Astrocyte of the spinal cord (primary cell): ENCODE measurements around the gene CHIA.
"Not testable (repeated sequence)": the region's sequence is repeated elsewhere in the genome, so short reads cannot be mapped to it uniquely, and the experiment has no call there.

Experiments used
- DNase-seq: peaks from one replicate; pipeline ENCODE4 v3.0.0; 2011; ENCODE audit warnings: low read depth, low spot score
- H3K4me3 ChIP-seq: 2 replicates; pipeline ENCODE4 v1.5.1; 2011; ENCODE audit warnings: low read depth, mild to moderate bottlenecking, low read length, moderate library complexity
- CTCF ChIP-seq: IDR thresholded peaks from 2 replicates; pipeline ENCODE4 v1.5.1; 2012; ENCODE audit warnings: low read depth, mild to moderate bottlenecking, low read length, inconsistent platforms
- in situ Hi-C: cut with HindIII; loops from 2 replicates; pipeline ENCODE4 v1.10.0; 2017; ENCODE audit warnings: low sequenced_read_pairs

Gene CHIA

GRCh38 chr1:111332190-111332589, 41.5 kb downstream of the CHIA start:
- in situ Hi-C loops, result no loop called here
- no peak for TF ChIP-seq CTCF
- H3K4me3 ChIP-seq, result no peak overlapping the region
- no peak for DNase-seq

- DNase-seq, result peak; percentile 24
- peak; percentile 49 for TF ChIP-seq CTCF
- no peak overlapping the region for H3K4me3 ChIP-seq
- in situ Hi-C loops, result no loop called here
These were observed 43.5 kb downstream of the CHIA start for GRCh38 chr1:111334169-111334568.

- DNase-seq, in situ Hi-C loops, H3K4me3 ChIP-seq: not testable (repeated sequence)
These were observed 44.7 kb downstream of the CHIA start for GRCh38 chr1:111335214-111335877.

GRCh38 chr1:111338849-111339248, 48.2 kb downstream of the CHIA start:
- DNase-seq, H3K4me3 ChIP-seq, in situ Hi-C loops: not testable (repeated sequence)

- in situ Hi-C loops, result no loop called here
- H3K4me3 ChIP-seq, result peak overlapping the region; percentile 56
- no peak for TF ChIP-seq CTCF
These were observed 55.6 kb downstream of the CHIA start for GRCh38 chr1:111346089-111346885.

GRCh38 chr1:111347026-111347425, 56.4 kb downstream of the CHIA start:
- DNase-seq, result no peak
- TF ChIP-seq CTCF, result no peak
- no peak overlapping the region for H3K4me3 ChIP-seq
- in situ Hi-C loops, result no loop called here

More at GRCh38 chr1:111346089-111346885, 55.6 kb downstream of the CHIA start:
- DNase-seq, result peak; percentile 78

GRCh38 chr1:111351700-111352099, 61.0 kb downstream of the CHIA start:
- H3K4me3 ChIP-seq, result no peak overlapping the region
- DNase-seq, result no peak
- in situ Hi-C loops, result no loop called here
- no peak for TF ChIP-seq CTCF
